HepG2 (cell line): Measurements from ENCODE around the gene PRRT1. TPM values are rescaled to one million over a fixed set of nuclear protein-coding genes. Genes with fewer than 3 reads are reported as not detected.

Experiments
- AGO2 ChIP-seq: fragments of 200-400 bp; formaldehyde crosslinking; optimal IDR thresholded peaks from 2 replicates; pipeline ENCODE3; 2017; ENCODE audit warnings: mild to moderate bottlenecking, low read depth, low read length, moderate library complexity
- ASH2L ChIP-seq: fragments of 300-600, 200-600 bp; sonication (generic); IDR thresholded peaks from 2 replicates; pipeline ENCODE4 v1.7.0; 2017; ENCODE audit warnings: low read depth, mild to moderate bottlenecking, moderate library complexity, mixed read lengths, low read length; ENCODE audit not compliant: insufficient read length
- GATA4 ChIP-seq: sonication (generic); IDR thresholded peaks from 2 replicates; pipeline ENCODE4 v1.6.1; 2016; ENCODE audit warnings: antibody characterized with exemption, low read depth, borderline replicate concordance
- IRX3 ChIP-seq: sonication (generic); formaldehyde crosslinking; IDR thresholded peaks from 2 replicates; pipeline ENCODE4 v1.8.1; 2023; ENCODE audit warnings: mild to moderate bottlenecking, low read depth, missing genetic modification reagents, borderline replicate concordance
- KDM4B ChIP-seq: sonication (generic); formaldehyde crosslinking; IDR thresholded peaks from 2 replicates; pipeline ENCODE4 v1.4.0; 2020; ENCODE audit warnings: missing genetic modification reagents
- LCORL ChIP-seq, 2 experiments: fragments of 450-650 bp in 1 of 2; sonication (generic) in 1 of 2; formaldehyde crosslinking in 1 of 2; IDR thresholded peaks; 2 replicates each; pipeline versions ENCODE4 v1.5.0 to v1.6.1; 2017 to 2020; ENCODE audit warnings: antibody characterized with exemption in 1 of 2, missing genetic modification reagents in 1 of 2
- MBNL3 ChIP-seq: fragments of 250-450 bp; sonication (Bioruptor Pico); conservative IDR thresholded peaks from 2 replicates; pipeline ENCODE4 v1.8.0; 2022; ENCODE audit warnings: mild to moderate bottlenecking, inconsistent platforms
- POLR2AphosphoS5 ChIP-seq: IDR thresholded peaks from 2 replicates; pipeline ENCODE4 v1.6.1; 2012; ENCODE audit warnings: low read depth, low read length
- RAD21 ChIP-seq: fragments of 450-650 bp; formaldehyde crosslinking; IDR thresholded peaks from 2 replicates; pipeline ENCODE4 v1.5.0; 2020; ENCODE audit warnings: mild to moderate bottlenecking
- REPIN1 ChIP-seq: sonication (generic); formaldehyde crosslinking; IDR thresholded peaks from 2 replicates; pipeline ENCODE4 v1.8.0; 2022; ENCODE audit warnings: missing genetic modification reagents, low read depth, mild to moderate bottlenecking, borderline replicate concordance
- RFX5 ChIP-seq: IDR thresholded peaks from 2 replicates; pipeline ENCODE4 v1.6.1; 2011; ENCODE audit warnings: low read depth, low read length, improper control_type of control experiment
- SMC3 ChIP-seq: IDR thresholded peaks from 2 replicates; pipeline ENCODE4 v1.6.1; 2011; ENCODE audit warnings: low read length, improper control_type of control experiment
- TEF ChIP-seq: sonication (generic); formaldehyde crosslinking; IDR thresholded peaks from 2 replicates; pipeline ENCODE4 v1.5.0; 2020; ENCODE audit warnings: missing genetic modification reagents
- TOPORS ChIP-seq: sonication (generic); formaldehyde crosslinking; IDR thresholded peaks from 2 replicates; pipeline ENCODE4 v1.8.0; 2023; ENCODE audit warnings: mild to moderate bottlenecking, missing genetic modification reagents
- ZFP90 ChIP-seq: sonication (generic); formaldehyde crosslinking; IDR thresholded peaks from 2 replicates; pipeline ENCODE4 v1.8.0; 2022; ENCODE audit warnings: missing genetic modification reagents, mild to moderate bottlenecking, inconsistent platforms, borderline replicate concordance
- ZNF142 ChIP-seq: sonication (generic); formaldehyde crosslinking; IDR thresholded peaks from 2 replicates; pipeline ENCODE4 v1.4.0; 2020; ENCODE audit warnings: missing genetic modification reagents
- ZNF17 ChIP-seq: sonication (generic); formaldehyde crosslinking; IDR thresholded peaks from 2 replicates; pipeline ENCODE4 v1.5.0; 2020; ENCODE audit warnings: mild to moderate bottlenecking, missing genetic modification reagents
- ZNF331 ChIP-seq: sonication (generic); formaldehyde crosslinking; IDR thresholded peaks from 2 replicates; pipeline ENCODE4 v1.4.0; 2020; ENCODE audit warnings: missing genetic modification reagents
- ZZZ3 ChIP-seq: sonication (generic); formaldehyde crosslinking; IDR thresholded peaks from 2 replicates; pipeline ENCODE4 v1.4.0; 2020; ENCODE audit warnings: missing genetic modification reagents, mild to moderate bottlenecking, borderline replicate concordance
- polyA plus RNA-seq, 8 experiments: library from polyadenylated mRNA; depleted of rRNA in 3 of 8; stranded (reverse) in 7 of 8; unstranded in 1 of 8; fragments of >200 nt; fragmentation: Illumina TruSeq in 4 of 8; extraction: Trizol in 4 of 8; gene quantifications; 2 replicates each; pipeline versions ENCODE4 v1.2.1 to v1.2.3, GENCODE V29; 2011 to 2016; ENCODE audit warnings: low read depth in 4 of 8, missing spikeins in 1 of 8, mixed read lengths in 1 of 8; ENCODE audit not compliant: insufficient read depth in 1 of 8
- total RNA-seq, 5 experiments: library from RNA; depleted of rRNA; stranded (reverse); fragments of >200 nt; fragmentation: Illumina TruSeq; extraction: Trizol; gene quantifications; 2 replicates each; pipeline ENCODE4 v1.2.3, GENCODE V29; 2016; ENCODE audit warnings: low read depth in 1 of 5
- TF ChIP-seq, protein P1 (sequence below): sonication (generic); formaldehyde crosslinking; IDR thresholded peaks from 2 replicates; pipeline ENCODE4 v1.5.0; 2020; ENCODE audit warnings: missing genetic modification reagents

Gene PRRT1
- total and polyA plus RNA-seq, 2 of the 13 experiments (the other 11 are each of a cell fraction or from before 2014, with no cell fraction given) = 0.64 to 1.4 TPM

GRCh38 chr6:32194825-32195651 is 43.3 kb upstream of the PRRT1 start (continued):
- TF ChIP-seq, protein P1, sequence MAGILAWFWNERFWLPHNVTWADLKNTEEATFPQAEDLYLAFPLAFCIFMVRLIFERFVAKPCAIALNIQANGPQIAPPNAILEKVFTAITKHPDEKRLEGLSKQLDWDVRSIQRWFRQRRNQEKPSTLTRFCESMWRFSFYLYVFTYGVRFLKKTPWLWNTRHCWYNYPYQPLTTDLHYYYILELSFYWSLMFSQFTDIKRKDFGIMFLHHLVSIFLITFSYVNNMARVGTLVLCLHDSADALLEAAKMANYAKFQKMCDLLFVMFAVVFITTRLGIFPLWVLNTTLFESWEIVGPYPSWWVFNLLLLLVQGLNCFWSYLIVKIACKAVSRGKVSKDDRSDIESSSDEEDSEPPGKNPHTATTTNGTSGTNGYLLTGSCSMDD (CRISPR knock-in tag) = no peak
- TF ChIP-seq TEF (CRISPR knock-in tag) (0 out of 2 replicates have a peak, but pooled peaks have one; percentile 22), ZNF331 (CRISPR knock-in tag) (no peak), AGO2 (no peak), ASH2L (peak; percentile 20), GATA4 (peak; percentile 41; the same call in 1 of the 2 replicates), POLR2AphosphoS5 (peak; percentile 93), LCORL (IDR thresholded peaks at IDR 0.05) (no peak), LCORL (CRISPR knock-in tag; IDR thresholded peaks at IDR 0.05) (no peak), ZFP90 (CRISPR knock-in tag) (no peak; the same call in 1 of the 2 replicates), ZNF142 (CRISPR knock-in tag) (no peak), IRX3 (CRISPR knock-in tag) (no peak), ZNF17 (no peak), RAD21 (peak; percentile 33; the same call in 1 of the 2 replicates), REPIN1 (CRISPR knock-in tag) (no peak), ZZZ3 (no peak), RFX5 (0 out of 2 replicates have a peak, but pooled peaks have one; percentile 45), MBNL3 (CRISPR knock-in tag) (no peak), KDM4B (0 out of 2 replicates have a peak, but pooled peaks have one; percentile 19), TOPORS (CRISPR knock-in tag) (0 out of 2 replicates have a peak, but pooled peaks have one; percentile 11), SMC3 (peak; percentile 45)
